DND-41 (cell line): Measurements from ENCODE around the gene ARHGAP4.

Experiments used
- ATAC-seq: fragments of 200-7000 bp; cut with Tn5 transposase; 3 replicates; pipeline ENCODE4 v1.9.1; 2021; ENCODE audit warnings: low read depth; ENCODE audit not compliant: insufficient read depth
- DNase-seq: peaks from one replicate; pipeline ENCODE4 v3.0.0-alpha.2; 2020
- H2AFZ ChIP-seq: 2 replicates; pipeline ENCODE4 v1.6.0; 2012; ENCODE audit warnings: low read depth, low read length
- H3K27ac ChIP-seq: 2 replicates; pipeline ENCODE4 v1.5.1; 2012; ENCODE audit warnings: low read length, inconsistent platforms
- H3K27me3 ChIP-seq: fragments of 200-600 bp; sonication (generic); 2 replicates; pipeline ENCODE4 v1.6.0; 2012; ENCODE audit warnings: low read length, mild to moderate bottlenecking, inconsistent platforms; ENCODE audit not compliant: insufficient read depth, poor library complexity
- H3K36me3 ChIP-seq: 2 replicates; pipeline ENCODE4 v1.5.1; 2012; ENCODE audit warnings: low read length, inconsistent platforms; ENCODE audit not compliant: insufficient read depth
- H3K4me1 ChIP-seq: 2 replicates; pipeline ENCODE4 v1.5.1; 2012; ENCODE audit warnings: mild to moderate bottlenecking, low read length; ENCODE audit not compliant: insufficient read depth
- H3K4me2 ChIP-seq: 2 replicates; pipeline ENCODE4 v1.6.0; 2012; ENCODE audit warnings: mild to moderate bottlenecking, moderate library complexity, low read length, inconsistent platforms; ENCODE audit not compliant: insufficient read depth
- H3K4me3 ChIP-seq, 2 experiments: fragments of 200-600 bp in 1 of 2; shearing (Covaris generic) in 1 of 2; 2 replicates each; pipeline ENCODE4 v1.5.1; 2012 to 2016; ENCODE audit warnings: inconsistent platforms in 2 of 2, low read length in 2 of 2, mild to moderate bottlenecking in 2 of 2, low read depth in 1 of 2, moderate library complexity in 1 of 2
- H3K79me2 ChIP-seq: 2 replicates; pipeline ENCODE4 v1.6.0; 2012; ENCODE audit warnings: low read length, inconsistent platforms; ENCODE audit not compliant: insufficient read depth
- H3K9ac ChIP-seq: 2 replicates; pipeline ENCODE4 v1.6.0; 2012; ENCODE audit warnings: low read depth, mild to moderate bottlenecking, inconsistent platforms, low read length, moderate library complexity
- H3K9me3 ChIP-seq: 2 replicates; pipeline ENCODE4 v1.5.1; 2012; ENCODE audit warnings: low read length, moderate library complexity, mild to moderate bottlenecking, inconsistent platforms; ENCODE audit not compliant: insufficient read depth, severe bottlenecking
- H4K20me1 ChIP-seq: 2 replicates; pipeline ENCODE4 v1.6.0; 2012; ENCODE audit warnings: low read length; ENCODE audit not compliant: insufficient read depth
- CTCF ChIP-seq: IDR thresholded peaks from 2 replicates; pipeline ENCODE4 v1.5.1; 2012; ENCODE audit warnings: borderline replicate concordance, low read length, moderate library complexity, mild to moderate bottlenecking; ENCODE audit not compliant: poor library complexity, severe bottlenecking; ENCODE audit errors: extremely low read depth
- EZH2 ChIP-seq: IDR thresholded peaks from 3 replicates; pipeline ENCODE4 v1.6.1; 2012; ENCODE audit warnings: borderline replicate concordance, low read depth, mild to moderate bottlenecking, moderate library complexity, low read length, inconsistent platforms; ENCODE audit not compliant: severe bottlenecking

The ARHGAP4 gene

GRCh38 chrX:153901753-153902140 lies 24.3 kb downstream of the ARHGAP4 start:
- Histone ChIP-seq H3K9ac (no peak overlapping the region; the same call in 1 of the 2 replicates), H3K36me3 (peaks cover 5% of the 10 kb centered on the region), H3K9me3 (no peaks in the 10 kb centered on the region), H3K4me3 (no peak overlapping the region), H3K27ac (peak overlapping the region; percentile 64; the same call in 1 of the 2 replicates), H3K27me3 (no peaks in the 10 kb centered on the region), H2AFZ (no peak overlapping the region), H4K20me1 (no peaks in the 10 kb centered on the region), H3K4me1 (peaks cover 18% of the 10 kb centered on the region), H3K79me2 (no peaks in the 10 kb centered on the region), H3K4me2 (no peak overlapping the region)
- no peak for ATAC-seq
- no peak for DNase-seq
- TF ChIP-seq CTCF (no peak), EZH2 (no peak)

GRCh38 chrX:153900831-153901752 lies 25.0 kb downstream of the ARHGAP4 start:
- no peaks in the 10 kb centered on the region for H3K27me3 ChIP-seq
- peak overlapping the region; percentile 64 for H3K27ac ChIP-seq
- no peaks in the 10 kb centered on the region for H3K79me2 ChIP-seq
- TF ChIP-seq EZH2 (no peak), CTCF (no peak)
- H4K20me1 ChIP-seq = no peaks in the 10 kb centered on the region
- H2AFZ ChIP-seq = no peak overlapping the region
- H3K4me2 ChIP-seq = peak overlapping the region; percentile 53
- no peaks in the 10 kb centered on the region for H3K9me3 ChIP-seq
- H3K9ac ChIP-seq = peak overlapping the region; percentile 30; the same call in 1 of the 2 replicates
- H3K4me3 ChIP-seq = no peak overlapping the region
- peaks cover 2% of the 10 kb centered on the region; the same call in 1 of the 2 replicates for H3K36me3 ChIP-seq
- ATAC-seq = peak; percentile 76
- peaks cover 18% of the 10 kb centered on the region for H3K4me1 ChIP-seq
- peak; percentile 82 for DNase-seq

GRCh38 chrX:153897899-153898298 lies 28.2 kb downstream of the ARHGAP4 start:
- no peak overlapping the region for H3K4me2 ChIP-seq
- DNase-seq = no peak
- no peaks in the 10 kb centered on the region for H3K36me3 ChIP-seq
- H3K79me2 ChIP-seq = no peaks in the 10 kb centered on the region
- no peak overlapping the region for H3K9ac ChIP-seq
- H3K27me3 ChIP-seq = no peaks in the 10 kb centered on the region
- TF ChIP-seq EZH2 = no peak
- no peak for TF ChIP-seq CTCF
- no peak overlapping the region for H3K27ac ChIP-seq
- ATAC-seq = no peak
- H2AFZ ChIP-seq = no peak overlapping the region
- no peaks in the 10 kb centered on the region for H4K20me1 ChIP-seq
- H3K4me3 ChIP-seq = no peak overlapping the region
- no peaks in the 10 kb centered on the region for H3K9me3 ChIP-seq
- peaks cover 18% of the 10 kb centered on the region for H3K4me1 ChIP-seq
